Muscle of back (tissue), 11 donors: ENCODE measurements around the gene KRTAP19-8. TPM values are rescaled to one million over a fixed set of nuclear protein-coding genes. Genes with fewer than 3 reads are reported as not detected.

Source experiments
- DNase-seq, 3 donors: peaks; one replicate each; pipeline versions ENCODE4 v3.0.0 to v3.0.0-alpha.2; 2013
- polyA plus RNA-seq, 10 donors: library from polyadenylated mRNA; unstranded; fragments of 120-200 nt; gene quantifications; one replicate each; pipeline ENCODE4 v1.2.1, GENCODE V29; 2013; ENCODE audit not compliant: insufficient read length in 10 of 10

The KRTAP19-8 gene
- polyA plus RNA-seq, 10 donors: not detected

DNA sequence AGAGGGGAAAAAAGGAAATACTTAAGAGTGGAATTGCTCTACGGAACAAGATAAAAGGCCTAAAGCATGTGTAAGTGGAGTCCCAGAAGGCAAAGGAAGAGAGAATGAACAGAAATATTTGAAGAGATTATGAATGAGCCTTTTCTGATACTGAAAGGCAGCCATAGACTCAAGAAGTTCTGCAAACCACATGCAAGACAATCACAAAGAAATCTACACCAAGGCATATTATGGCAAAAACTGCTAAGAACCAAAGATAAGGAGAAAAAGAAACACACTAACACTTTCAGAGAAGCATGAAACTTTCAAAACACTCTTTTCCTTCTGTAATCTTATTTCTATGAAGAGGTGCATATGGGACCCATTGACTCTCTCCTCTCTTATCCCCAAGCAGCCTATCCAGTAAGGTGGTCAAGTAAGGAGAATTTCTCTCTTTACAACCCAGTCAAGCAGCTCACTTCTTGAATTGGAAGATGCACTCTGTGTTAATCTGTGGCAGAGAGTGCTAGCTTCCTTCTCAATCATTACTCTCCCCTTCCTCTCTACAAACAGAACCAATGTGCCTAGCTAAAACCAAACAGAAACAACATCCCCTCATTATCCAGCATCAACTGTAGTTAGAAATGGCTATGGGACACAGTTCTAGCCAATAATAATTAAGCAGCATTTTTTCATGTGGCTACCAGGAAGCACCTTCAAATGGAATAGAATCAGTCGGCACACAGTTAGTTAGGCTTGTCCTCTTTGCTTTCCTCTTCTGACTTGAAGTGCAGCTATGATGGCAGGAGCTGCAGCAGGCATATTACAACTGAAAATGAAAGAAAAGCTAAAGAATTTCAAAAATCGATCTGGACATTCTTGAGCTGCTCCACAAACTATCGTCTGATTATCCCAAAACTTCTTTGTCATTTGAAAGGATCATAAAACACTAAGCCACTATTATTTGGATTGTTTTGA, 25.9 kb downstream of the KRTAP19-8 start:
- no peak for DNase-seq

DNA sequence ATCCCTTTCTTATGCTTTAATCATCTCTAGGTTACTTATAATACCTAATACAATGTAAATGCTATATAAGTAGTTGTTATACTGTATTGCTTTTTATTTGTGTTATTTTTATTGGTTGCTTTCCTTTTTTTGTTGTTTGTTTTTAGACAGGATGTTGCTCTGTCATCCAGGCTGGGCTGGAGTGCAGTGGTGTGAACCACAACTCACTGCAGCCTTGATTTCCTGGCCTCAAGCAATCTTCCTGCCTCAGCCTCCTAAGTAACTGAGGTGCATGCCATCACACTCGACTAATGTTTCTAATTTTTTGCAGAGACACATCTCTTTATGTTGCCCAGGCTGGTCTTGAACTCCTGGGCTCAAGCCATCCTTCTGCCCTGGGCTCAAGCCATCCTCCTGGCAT, 26.9 kb downstream of the KRTAP19-8 start:
- DNase-seq: no peak

GRCh38 chr21:31008355-31008754, 29.9 kb downstream of the KRTAP19-8 start:
- no peak for DNase-seq

GRCh38 chr21:31005019-31005418, 33.3 kb downstream of the KRTAP19-8 start:
- DNase-seq: no peak

- DNase-seq: no peak
These were observed 34.8 kb downstream of the KRTAP19-8 start for GRCh38 chr21:31003471-31003870.

GRCh38 chr21:30997541-30997940, 40.7 kb downstream of the KRTAP19-8 start:
- no peak for DNase-seq

- DNase-seq: no peak
These were observed 41.5 kb downstream of the KRTAP19-8 start for GRCh38 chr21:30996728-30997127.

DNA sequence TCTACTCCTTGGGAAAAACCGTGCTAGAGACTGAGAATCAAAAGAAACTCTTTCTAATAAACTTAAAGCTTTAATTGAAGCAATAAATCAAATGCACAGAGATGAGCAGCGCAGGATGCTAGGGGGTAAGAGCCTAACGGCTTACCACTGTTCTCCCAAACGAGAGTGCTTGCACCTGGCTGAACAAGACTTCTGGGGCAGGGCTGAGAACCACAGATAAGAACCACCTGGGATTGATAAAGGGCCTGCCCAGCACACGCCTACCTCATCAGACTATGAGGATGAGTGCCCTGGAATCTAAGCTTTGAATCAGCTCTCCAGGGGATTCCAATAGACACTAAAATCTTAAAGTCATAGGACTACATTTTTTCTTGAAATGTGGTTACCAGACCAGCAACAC, 43.3 kb downstream of the KRTAP19-8 start:
- DNase-seq: no peak

DNA sequence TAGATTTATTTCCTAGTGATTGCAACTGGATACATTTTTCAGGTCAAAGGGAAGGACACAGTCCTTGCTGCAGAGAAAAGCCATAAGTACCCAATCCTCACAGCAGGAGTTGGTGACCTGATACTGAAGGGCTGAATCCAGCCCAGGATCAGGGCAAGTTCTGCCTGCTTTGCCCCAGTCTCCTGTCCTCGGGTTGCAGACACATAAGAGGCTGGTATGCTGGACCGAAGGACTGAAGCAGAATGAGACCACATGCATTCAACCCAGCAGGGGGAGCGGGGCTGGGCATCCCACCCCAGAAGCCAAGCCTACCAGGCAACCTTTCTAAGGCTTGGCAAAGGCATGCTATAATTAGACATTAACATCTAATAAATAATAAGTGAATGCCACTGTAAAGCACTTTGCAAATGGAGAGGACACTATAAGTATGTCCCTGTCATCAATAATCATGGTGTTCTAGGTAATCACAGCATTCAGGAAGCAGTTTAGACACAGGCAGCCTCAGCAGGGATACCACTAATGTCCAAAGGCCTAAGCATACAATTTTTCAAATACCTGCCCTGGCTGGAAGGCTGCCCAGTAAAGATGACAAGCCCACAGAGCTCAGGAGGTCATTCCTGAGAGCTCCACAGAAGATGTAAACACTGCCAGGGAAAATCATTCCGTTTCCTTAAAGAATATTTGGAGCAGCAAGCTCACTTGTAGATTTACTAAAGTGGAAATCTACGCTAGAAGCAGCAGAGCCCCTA, 47.6 kb downstream of the KRTAP19-8 start:
- DNase-seq: no peak

GRCh38 chr21:30988706-30989105, 49.6 kb downstream of the KRTAP19-8 start:
- no peak for DNase-seq

Other genes starting within 250 kb of the KRTAP19-8 start
- not detected for gene KRTAP8-1, start 225.2 kb downstream of the KRTAP19-8 start, polyA plus RNA-seq
- gene KRTAP7-1, start 208.7 kb downstream of the KRTAP19-8 start, polyA plus RNA-seq: not detected
- not detected for gene KRTAP11-1, start 156.9 kb downstream of the KRTAP19-8 start, polyA plus RNA-seq